NCI-H1092 treated with DMSO at 0.1 percent for 48 hours (cell line): ENCODE data around the gene TAS2R40.
A peak's percentile ranks its signal among the peaks of the same experiment; 100 is the strongest.

Experiments
- DNase-seq: peaks from one replicate; lab custom pipeline; 2025; lab: John Stamatoyannopoulos, UW

TAS2R40 gene

DNA sequence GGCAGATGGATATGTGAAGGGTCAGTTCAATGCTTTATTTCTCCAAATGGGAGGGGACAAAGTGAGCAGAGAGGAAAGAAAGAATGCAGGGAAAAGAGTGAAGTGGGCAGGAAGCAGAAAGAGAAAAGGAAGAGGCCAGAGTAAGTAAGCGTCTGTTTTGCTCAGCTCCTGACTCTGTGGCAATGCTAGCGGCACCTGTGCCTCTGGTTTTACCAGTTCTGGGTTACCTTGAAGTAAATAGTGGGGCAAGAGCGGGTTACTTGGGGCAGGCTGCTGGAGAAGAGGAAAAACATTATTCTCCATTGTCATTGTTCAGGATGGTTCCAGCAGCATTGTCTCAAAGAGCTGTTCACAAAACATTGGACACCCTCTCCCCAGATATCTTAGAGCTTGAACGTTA, 1.9 kb downstream of the TAS2R40 start:
- no peak for DNase-seq

DNA sequence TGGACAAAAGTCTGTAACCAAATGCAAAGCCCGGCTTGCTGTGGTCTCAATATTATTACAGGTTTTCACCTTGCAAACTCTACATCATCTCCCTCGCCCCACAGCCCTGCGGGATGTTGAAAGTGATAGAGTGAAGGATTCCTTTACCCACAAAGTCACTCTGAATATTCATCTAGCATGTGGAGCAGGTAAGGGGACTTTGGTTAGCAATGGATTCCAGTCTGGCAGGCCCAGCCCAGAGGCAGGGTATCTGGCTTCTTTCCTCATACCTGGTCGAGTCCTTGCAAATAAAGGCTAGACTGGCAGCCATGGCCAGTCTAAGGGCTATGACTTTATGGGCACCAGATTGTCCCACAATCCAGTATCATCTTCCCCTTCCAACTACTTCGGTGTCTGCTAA, 3.2 kb downstream of the TAS2R40 start:
- DNase-seq, result no peak

GRCh38 chr7:143227806-143228205, 6.0 kb downstream of the TAS2R40 start:
- no peak for DNase-seq

DNA sequence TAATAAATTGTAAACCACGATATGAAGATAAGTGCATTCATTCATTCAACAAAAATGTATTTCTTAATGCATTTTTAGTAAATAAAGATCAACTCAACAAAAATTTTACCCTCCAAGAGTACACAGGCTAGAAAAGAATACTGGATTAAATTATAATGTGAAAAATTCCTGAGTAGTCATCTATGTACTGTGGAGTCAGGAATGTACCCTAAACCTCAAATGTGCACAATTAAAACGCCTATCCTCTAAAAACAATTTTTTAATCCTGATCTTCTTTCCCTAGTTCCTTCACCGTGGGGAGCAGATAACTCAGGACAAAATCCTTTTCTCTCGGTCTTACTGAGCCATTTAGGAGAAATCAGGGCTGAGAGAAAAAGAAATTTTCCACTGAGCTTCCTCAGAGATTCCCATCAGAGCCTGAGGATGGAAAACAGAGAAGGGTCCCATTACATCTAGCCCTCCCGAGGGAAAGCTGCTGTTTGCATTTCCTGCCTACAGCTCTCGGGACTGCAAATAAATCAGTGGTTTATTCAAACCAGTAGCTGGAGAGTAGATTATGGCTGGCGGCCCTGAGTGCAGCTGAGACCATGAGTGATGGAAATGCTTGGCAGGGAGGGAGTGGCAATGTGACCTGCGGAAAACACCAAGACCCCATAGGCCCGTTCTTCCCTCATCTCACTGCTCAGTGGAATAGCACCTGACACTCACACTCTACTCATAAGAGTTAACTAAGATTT, 7.4 kb downstream of the TAS2R40 start:
- DNase-seq, result peak; percentile 90

DNA sequence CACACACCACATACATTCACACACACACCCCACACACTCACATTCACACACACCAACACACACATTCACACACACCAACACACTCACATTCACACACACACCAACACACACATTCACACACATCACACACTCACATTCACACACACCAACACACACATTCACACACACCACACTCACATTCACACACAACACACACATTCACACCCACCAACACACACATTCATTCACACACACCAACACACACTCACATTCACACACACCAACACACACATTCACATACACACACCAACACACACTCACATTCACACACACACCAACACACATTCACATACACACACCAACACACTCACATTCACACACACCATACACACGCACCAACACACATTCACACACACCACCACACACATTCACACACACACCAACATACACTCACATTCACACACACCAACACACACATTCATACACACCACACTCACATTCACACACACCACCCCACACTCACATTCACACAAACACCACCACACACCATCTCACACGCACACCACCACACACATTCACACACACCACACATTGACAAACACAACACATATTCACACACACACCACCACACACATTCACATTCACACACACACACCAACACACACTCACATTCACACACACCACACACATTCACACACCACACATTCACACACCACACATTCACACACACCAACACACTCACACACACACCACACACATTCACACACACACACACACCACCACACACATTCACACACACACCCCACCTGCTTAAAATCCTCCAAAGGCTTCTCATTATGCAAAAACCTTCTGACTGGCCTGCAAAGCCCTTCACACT, 9.0 kb downstream of the TAS2R40 start:
- DNase-seq, result no peak

DNA sequence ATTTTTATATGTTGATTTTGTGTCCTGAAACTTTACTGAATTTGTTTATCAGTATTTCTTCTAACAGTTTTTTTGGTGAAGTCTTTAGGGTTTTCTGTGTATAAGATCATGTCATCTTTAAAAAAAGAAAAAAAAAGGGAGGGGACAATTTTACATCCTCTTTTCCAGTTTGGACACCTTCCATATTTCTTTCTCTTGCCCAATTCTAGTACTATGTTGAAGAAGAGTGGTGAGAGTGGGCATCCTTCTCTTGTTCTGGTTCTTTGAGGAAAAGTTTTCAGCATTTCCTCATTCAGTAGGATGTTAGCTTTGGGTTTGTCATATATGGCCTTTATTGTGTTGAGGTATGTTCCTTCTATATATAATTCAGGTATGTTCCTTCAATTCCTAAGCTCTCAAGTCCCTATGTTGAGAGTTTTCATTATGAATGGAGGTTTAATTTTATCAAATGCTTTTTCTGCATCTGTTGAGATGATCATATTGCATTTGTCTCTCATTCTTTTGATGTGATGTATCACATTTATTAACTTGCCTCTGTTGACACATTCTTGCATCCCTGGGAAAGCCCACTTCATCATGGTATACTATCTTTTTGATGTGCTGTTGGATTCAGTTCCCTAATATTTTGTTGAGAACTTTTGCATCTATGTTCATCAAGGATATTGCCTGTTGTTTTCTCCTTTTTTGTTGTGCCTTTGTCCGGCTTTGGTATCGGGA, 12.1 kb downstream of the TAS2R40 start:
- DNase-seq, result no peak

GRCh38 chr7:143234533-143234875, 12.7 kb downstream of the TAS2R40 start:
- no peak for DNase-seq

DNA sequence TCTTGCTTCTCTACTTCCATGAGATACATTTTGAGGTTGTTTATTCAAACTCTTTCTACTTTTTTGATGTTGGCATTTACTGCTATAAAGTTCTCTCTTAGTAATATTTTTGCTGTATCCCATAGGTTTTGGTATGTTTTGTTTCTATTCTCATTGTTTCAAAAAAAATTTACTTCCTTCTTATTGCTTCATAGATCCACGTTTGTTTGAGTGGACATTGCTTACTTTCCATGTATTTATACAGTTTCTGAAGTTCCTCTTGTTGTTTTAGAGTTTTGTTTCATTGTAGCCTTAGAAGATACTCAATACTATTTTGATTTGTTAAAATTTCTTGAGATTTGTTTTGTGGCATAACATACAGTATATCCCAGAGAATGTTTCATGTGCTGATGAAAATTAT, 13.7 kb downstream of the TAS2R40 start:
- no peak for DNase-seq

GRCh38 chr7:143236408-143236990, 14.7 kb downstream of the TAS2R40 start:
- no peak for DNase-seq

GRCh38 chr7:143237366-143237765, 15.5 kb downstream of the TAS2R40 start:
- no peak for DNase-seq

DNA sequence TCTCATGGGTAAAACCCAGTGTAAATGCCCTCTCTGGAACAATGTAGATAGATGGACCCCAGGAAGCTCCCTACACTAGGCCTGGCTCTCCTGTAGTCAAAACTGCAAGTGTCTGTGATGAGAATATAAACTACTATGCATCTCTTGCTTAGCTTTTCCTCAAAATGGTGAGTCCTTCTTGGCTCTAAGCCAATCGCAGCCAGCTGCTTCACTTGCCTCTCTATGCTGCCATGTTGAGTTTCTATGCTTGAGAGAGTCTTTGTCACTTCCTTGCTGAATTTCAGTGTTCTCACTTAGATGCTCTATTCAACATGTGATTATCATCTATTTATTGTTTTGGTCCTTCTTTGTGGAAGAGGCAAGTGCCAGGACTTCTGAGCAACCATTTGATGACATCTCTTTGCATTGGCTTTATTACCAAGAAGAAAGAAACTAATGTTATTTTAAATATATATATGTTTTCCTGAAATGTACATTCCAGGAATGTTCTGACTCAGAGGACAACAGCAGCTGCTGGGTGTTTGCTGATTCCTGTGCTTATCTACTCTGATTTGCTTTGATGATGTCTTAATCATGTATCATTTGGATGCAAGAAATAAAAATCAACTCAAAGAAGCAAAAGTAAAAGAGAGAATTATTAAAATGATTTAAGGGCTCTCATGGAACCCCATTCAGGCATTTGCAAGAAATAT, 16.6 kb downstream of the TAS2R40 start:
- no peak for DNase-seq

- no peak for DNase-seq
Measured at GRCh38 chr7:143239813-143240212, 18.0 kb downstream of the TAS2R40 start.

DNA sequence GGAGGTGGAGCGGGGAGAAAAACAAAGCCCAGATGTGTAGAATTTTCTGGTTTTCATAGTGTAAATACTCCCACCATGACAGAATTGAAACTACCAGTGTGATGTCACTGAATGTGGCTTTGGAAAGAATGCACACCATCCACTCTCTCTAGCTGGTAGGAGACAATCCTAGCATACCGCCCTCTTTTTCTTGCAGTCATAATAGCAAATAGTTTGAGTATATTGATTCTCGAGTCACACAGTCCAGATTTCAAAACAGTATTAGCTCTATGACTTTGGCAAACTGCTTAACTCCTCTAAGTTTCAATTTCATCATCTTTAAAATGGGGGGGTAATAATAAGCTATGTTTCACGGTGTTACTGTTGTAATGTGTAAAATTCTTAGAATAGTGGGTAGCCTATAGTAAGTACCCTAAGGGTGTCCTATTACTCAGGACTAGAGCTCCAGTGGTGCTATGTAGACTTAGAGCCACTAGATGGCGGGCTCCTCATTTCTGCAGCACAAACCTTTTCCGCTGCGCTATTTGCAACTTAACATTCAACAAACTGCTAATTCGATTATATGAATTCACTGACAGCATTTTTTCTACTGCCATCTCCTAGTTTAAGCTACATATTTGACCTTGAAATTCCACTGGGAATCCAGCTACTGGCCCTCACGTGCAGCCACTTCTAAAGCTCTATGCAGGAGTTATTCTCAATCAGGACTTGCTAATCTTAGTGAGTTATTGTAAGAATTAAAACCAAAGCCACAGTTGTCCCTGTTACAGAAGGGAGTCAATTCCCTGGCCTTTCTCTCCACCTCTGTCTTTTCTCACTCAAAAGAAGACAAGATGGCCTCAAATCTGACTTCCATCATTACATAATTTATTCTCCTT, 18.7 kb downstream of the TAS2R40 start:
- DNase-seq, result peak; percentile 60

GRCh38 chr7:143242306-143242705, 20.5 kb downstream of the TAS2R40 start:
- DNase-seq, result no peak

DNA sequence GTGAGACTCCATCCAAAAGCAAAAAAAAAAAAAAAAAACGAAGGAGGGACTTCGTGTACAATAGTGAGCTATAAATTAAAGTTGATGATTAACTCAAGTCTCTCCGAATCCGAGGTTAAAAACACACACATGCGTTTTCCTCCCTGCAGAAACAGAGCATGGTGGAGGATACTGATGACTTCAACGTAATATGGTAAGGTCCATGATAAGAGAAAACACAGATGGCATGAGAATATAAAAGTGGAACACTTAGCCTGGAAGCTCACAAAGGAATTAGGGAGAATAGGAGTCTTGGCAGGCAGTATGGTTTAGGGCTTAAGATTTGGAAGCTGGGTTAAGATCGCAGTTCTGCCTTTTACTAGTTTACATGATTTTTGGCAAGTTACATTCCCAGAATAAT, 21.3 kb downstream of the TAS2R40 start:
- no peak for DNase-seq

DNA sequence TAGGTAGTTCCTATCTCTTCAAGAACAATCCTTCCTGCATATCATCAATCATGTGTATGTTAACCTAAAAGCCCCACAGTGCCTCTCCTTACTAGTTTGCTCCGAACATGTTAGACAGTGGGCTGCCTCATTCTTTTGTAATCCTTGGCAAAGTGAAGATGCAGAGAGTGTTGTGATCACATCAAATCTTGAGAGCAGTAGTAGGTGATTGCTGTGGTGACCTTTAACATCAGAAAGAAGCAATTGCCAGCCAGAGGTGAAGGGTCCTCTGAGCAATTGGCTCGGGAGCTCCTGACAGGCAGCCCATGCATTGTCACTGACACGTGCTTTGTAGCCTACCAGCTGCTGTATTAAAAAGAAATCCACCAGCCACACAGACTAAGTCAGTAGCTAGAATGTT, 21.8 kb downstream of the TAS2R40 start:
- DNase-seq, result no peak

DNA sequence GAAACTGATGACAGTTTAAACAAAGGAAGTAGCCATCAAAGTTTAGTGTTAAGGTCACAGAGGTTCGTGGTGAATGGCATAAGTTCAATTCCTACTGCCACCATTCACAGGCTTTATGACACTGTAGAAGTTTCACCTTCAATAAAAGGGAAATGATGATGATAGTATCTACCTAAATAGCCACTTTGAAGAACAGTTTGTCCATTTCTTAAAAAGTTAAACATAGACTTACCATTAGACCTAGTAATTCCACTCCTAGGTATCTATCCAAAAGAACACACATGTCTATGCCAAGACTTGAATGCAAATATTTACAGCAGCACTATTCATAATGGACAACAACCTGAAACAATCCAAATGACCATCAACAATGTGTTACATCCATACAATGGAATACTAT, 22.5 kb downstream of the TAS2R40 start:
- DNase-seq, result no peak

GRCh38 chr7:143245123-143245522, 23.3 kb downstream of the TAS2R40 start:
- no peak for DNase-seq

- no peak for DNase-seq
Measured at GRCh38 chr7:143247372-143247771, 25.5 kb downstream of the TAS2R40 start.

- no peak for DNase-seq
Measured at GRCh38 chr7:143248761-143249354, 27.0 kb downstream of the TAS2R40 start.
